ENCODE measurements around the gene PUDP. TPM values are rescaled to one million over a fixed set of nuclear protein-coding genes. Genes with fewer than 3 reads are reported as not detected.

The PUDP gene
- 22.9 to 25.3 TPM (median 25.1 TPM) in 5 replicates for total RNA-seq (2022; extraction: Qiagen RNA extraction; ENCODE audit: low read depth)

GRCh38 chrX:7147978-7148854 lies at the start of gene PUDP:
TSS of gene PUDP (minus strand) at chrX:7148153. CDS start at chrX:7148113, 40 bp downstream.

GRCh38 chrX:7147413-7147977 lies 458 bp downstream of the PUDP start, which contains the start of gene STS:
TSS of gene STS (plus strand) at chrX:7147712. CDS start at chrX:7253200, 105,488 bp downstream.

Other genes with a start within 250 kb of the PUDP start
- gene STS, start 441 bp downstream of the PUDP start, total RNA-seq (2022; extraction: Qiagen RNA extraction; ENCODE audit: low read depth), result 1.6 to 2.3 TPM (median 2.0 TPM) in 5 replicates